KOPT-K1 (cell line): ENCODE measurements around the gene ABLIM2.

ENCODE experiments used
- H3K27ac ChIP-seq: fragments of 200-600 bp; sonication (generic); 2 replicates; pipeline ENCODE4 v1.5.1; 2016; ENCODE audit warnings: antibody characterized with exemption, mild to moderate bottlenecking, low read depth, low read length; ENCODE audit not compliant: poor library complexity, severe bottlenecking
- H3K36me3 ChIP-seq: fragments of 200-600 bp; sonication (generic); 2 replicates; pipeline ENCODE4 v1.5.1; 2017; ENCODE audit warnings: antibody characterized with exemption, mild to moderate bottlenecking, low read length, moderate library complexity; ENCODE audit not compliant: insufficient read depth
- H3K9me3 ChIP-seq: fragments of 200-600 bp; sonication (generic); 2 replicates; pipeline ENCODE4 v1.5.1; 2017; ENCODE audit warnings: antibody characterized with exemption, low read length, mild to moderate bottlenecking; ENCODE audit not compliant: insufficient read depth, poor library complexity, severe bottlenecking

ABLIM2 gene

DNA sequence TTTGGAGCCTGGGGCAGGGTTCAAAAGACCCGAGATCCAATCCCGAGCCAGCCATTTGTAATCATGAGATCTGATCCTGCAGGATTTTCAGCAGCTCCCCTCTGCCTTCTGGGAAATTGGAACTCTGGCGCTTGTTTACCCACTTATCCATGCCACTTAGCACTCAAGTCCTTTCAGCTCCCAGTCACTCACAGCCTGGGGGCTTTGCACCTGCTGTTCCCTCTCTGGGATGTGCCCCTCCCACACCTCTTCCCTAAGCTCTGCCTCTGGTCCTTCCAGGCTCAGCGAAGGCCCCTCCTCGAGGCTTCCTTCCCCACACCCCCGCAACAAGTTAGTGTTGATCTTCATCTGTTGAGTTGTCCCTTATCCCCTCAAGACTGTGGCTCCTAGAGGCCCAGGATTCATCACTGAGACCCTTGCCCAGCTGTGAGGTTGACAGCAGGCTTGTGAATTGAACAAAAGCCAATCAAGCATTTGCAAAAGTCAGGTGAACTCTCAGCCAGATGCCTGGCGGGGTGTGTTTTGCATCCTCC lies 119.8 kb downstream of the ABLIM2 start:
- Histone ChIP-seq H3K27ac (no peak overlapping the region), H3K36me3 (no peaks in the 10 kb centered on the region), H3K9me3 (no peaks in the 10 kb centered on the region)

- H3K27ac ChIP-seq: no peak overlapping the region
- no peaks in the 10 kb centered on the region for H3K9me3 ChIP-seq
Measured at GRCh38 chr4:8038083-8038482, 120.5 kb downstream of the ABLIM2 start.

GRCh38 chr4:8037150-8037769 lies 121.4 kb downstream of the ABLIM2 start:
- no peaks in the 10 kb centered on the region for H3K36me3 ChIP-seq
- H3K9me3 ChIP-seq: no peaks in the 10 kb centered on the region
- no peak overlapping the region for H3K27ac ChIP-seq

More at GRCh38 chr4:8038083-8038482, 120.5 kb downstream of the ABLIM2 start:
- H3K36me3 ChIP-seq: no peaks in the 10 kb centered on the region

GRCh38 chr4:8035371-8035780 lies 123.2 kb downstream of the ABLIM2 start:
- Histone ChIP-seq H3K36me3 (no peaks in the 10 kb centered on the region), H3K9me3 (no peaks in the 10 kb centered on the region), H3K27ac (no peak overlapping the region)

DNA sequence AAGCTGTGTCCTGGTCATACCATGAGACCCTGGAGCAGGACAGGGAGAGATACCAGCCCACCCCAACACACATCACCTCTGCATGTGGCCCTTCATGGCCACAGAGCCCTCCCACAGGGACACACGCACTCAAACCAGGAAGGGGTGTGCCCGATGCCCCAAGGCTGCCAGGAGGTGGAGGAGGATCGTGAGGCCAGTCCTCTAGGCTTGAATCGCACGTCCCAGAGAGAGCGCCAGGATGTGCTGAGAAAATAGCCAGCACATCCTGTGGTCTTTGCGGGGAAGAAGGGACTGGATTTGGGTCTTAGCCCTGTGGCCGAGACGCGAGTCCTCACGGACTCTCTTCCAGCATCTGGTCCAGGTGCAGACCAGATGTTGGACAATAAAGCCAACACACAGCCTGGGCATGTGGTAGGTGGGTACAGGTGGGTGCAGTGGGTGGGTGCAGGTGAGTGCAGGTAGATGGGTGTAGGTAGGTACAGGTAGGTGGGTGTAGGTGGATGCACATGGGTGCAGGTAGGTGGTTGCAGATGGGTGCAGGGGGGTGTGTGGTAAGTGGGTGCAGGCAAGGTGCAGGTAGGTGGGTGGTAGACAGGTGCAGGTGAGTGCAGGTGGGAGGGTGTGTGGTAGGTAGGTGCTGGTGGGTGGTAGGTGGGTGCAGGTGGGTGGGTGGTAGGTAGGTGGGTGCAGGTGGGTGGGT lies 124.6 kb downstream of the ABLIM2 start:
- H3K36me3 ChIP-seq: no peaks in the 10 kb centered on the region
- H3K9me3 ChIP-seq: no peaks in the 10 kb centered on the region
- H3K27ac ChIP-seq: no peak overlapping the region

GRCh38 chr4:8033067-8033755 lies 125.4 kb downstream of the ABLIM2 start:
- no peaks in the 10 kb centered on the region for H3K36me3 ChIP-seq
- H3K9me3 ChIP-seq: no peaks in the 10 kb centered on the region
- no peak overlapping the region for H3K27ac ChIP-seq

GRCh38 chr4:8032381-8032780 lies 126.2 kb downstream of the ABLIM2 start:
- Histone ChIP-seq H3K27ac (no peak overlapping the region), H3K36me3 (no peaks in the 10 kb centered on the region), H3K9me3 (no peaks in the 10 kb centered on the region)

GRCh38 chr4:8030121-8030781 lies 128.4 kb downstream of the ABLIM2 start:
- H3K36me3 ChIP-seq: no peaks in the 10 kb centered on the region
- no peak overlapping the region for H3K27ac ChIP-seq
- no peaks in the 10 kb centered on the region for H3K9me3 ChIP-seq

GRCh38 chr4:8029689-8030088 lies 128.9 kb downstream of the ABLIM2 start:
- Histone ChIP-seq H3K36me3 (no peaks in the 10 kb centered on the region), H3K9me3 (no peaks in the 10 kb centered on the region), H3K27ac (no peak overlapping the region)

DNA sequence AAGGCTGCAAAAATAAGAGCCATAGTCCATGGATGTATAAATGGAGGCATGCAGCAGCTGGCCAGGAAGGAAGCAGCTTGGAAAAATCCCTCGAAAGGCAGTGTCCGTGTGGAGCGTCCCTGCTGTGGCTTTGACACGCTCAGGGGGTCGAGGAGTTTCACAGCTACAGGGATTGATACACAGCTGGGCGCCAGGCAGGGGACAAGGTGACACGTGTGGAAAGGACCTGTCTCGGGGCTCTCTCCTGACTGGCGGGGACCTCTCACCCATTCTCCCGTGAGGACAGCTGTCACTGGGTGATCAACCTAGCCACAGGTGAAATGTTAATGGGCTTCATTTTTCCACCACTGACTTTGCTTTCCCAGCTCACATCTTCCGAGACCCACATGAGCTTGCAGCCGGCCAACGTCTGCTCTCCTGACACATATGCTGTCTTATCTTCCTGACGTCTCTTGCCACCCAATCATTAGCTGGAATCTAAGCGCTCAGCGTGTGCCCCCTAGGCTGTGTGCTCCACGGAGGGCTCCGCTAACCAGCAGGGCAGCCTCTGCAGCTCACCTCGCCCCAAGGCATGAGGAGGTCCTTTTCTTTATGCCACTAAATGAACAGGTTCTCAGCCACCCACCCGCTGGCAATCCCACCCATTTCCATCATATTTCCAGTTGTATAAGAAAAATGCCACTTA lies 129.6 kb downstream of the ABLIM2 start:
- Histone ChIP-seq H3K36me3 (no peaks in the 10 kb centered on the region), H3K27ac (no peak overlapping the region), H3K9me3 (no peaks in the 10 kb centered on the region)

GRCh38 chr4:8028368-8028767 lies 130.2 kb downstream of the ABLIM2 start:
- Histone ChIP-seq H3K27ac (no peak overlapping the region), H3K9me3 (no peaks in the 10 kb centered on the region), H3K36me3 (no peaks in the 10 kb centered on the region)

GRCh38 chr4:8026453-8026852 lies 132.2 kb downstream of the ABLIM2 start:
- Histone ChIP-seq H3K9me3 (no peaks in the 10 kb centered on the region), H3K36me3 (no peaks in the 10 kb centered on the region), H3K27ac (no peak overlapping the region)

GRCh38 chr4:8025668-8026067 lies 132.9 kb downstream of the ABLIM2 start:
- H3K36me3 ChIP-seq: no peaks in the 10 kb centered on the region
- no peaks in the 10 kb centered on the region for H3K9me3 ChIP-seq
- no peak overlapping the region for H3K27ac ChIP-seq

GRCh38 chr4:8024073-8024786 lies 134.4 kb downstream of the ABLIM2 start:
- no peaks in the 10 kb centered on the region for H3K36me3 ChIP-seq
- no peaks in the 10 kb centered on the region for H3K9me3 ChIP-seq
- H3K27ac ChIP-seq: no peak overlapping the region
